GM21786 (cell line): Measurements from ENCODE around the gene SLC4A1AP.

Source experiments
- ATAC-seq: cut with Tn5 transposase; IDR thresholded peaks from one replicate; pipeline ENCODE4 v1.9.1; 2021; ENCODE audit not compliant: unreplicated experiment

SLC4A1AP gene

GRCh38 chr2:27697660-27698059 lies 34.0 kb downstream of the SLC4A1AP start:
- ATAC-seq = no peak

- no peak for ATAC-seq
Measured at GRCh38 chr2:27701676-27702075, 38.0 kb downstream of the SLC4A1AP start.

GRCh38 chr2:27702302-27702701 lies 38.6 kb downstream of the SLC4A1AP start:
- no peak for ATAC-seq

GRCh38 chr2:27703638-27704341 lies 40.1 kb downstream of the SLC4A1AP start:
- ATAC-seq = no peak

- no peak for ATAC-seq
Measured at GRCh38 chr2:27704342-27704876, 40.7 kb downstream of the SLC4A1AP start.

- ATAC-seq = no peak
Measured at GRCh38 chr2:27705851-27706622, 42.3 kb downstream of the SLC4A1AP start.

- no peak for ATAC-seq
Measured at GRCh38 chr2:27707462-27708256, 44.0 kb downstream of the SLC4A1AP start.

GRCh38 chr2:27708257-27708654 lies 44.6 kb downstream of the SLC4A1AP start:
- no peak for ATAC-seq

- no peak for ATAC-seq
Measured at GRCh38 chr2:27708666-27709065, 45.0 kb downstream of the SLC4A1AP start.

- no peak for ATAC-seq
Measured at GRCh38 chr2:27709326-27709725, 45.6 kb downstream of the SLC4A1AP start.

GRCh38 chr2:27709960-27710575 lies 46.4 kb downstream of the SLC4A1AP start:
- ATAC-seq = no peak

- no peak for ATAC-seq
Measured at GRCh38 chr2:27710640-27711430, 47.1 kb downstream of the SLC4A1AP start.

GRCh38 chr2:27711804-27712203 lies 48.1 kb downstream of the SLC4A1AP start:
- ATAC-seq = no peak

- ATAC-seq = no peak
Measured at GRCh38 chr2:27712522-27712921, 48.8 kb downstream of the SLC4A1AP start.

GRCh38 chr2:27713201-27713600 lies 49.5 kb downstream of the SLC4A1AP start:
- ATAC-seq = no peak

- ATAC-seq = no peak
Measured at GRCh38 chr2:27714053-27714452, 50.4 kb downstream of the SLC4A1AP start.

- ATAC-seq = no peak
Measured at GRCh38 chr2:27714851-27715291, 51.2 kb downstream of the SLC4A1AP start.

- ATAC-seq = no peak
Measured at GRCh38 chr2:27715318-27716210, 51.9 kb downstream of the SLC4A1AP start.
